CD4-positive, alpha-beta T cell treated with Interleukin-6 at 100 ng/mL for 8 hours (primary cell): ENCODE results near the gene KIAA1614.
"Not testable (repeated sequence)": the region's sequence is repeated elsewhere in the genome, so short reads cannot be mapped to it uniquely, and the experiment has no call there.

Experiments used
- DNase-seq: peaks from one replicate; pipeline ENCODE4 v3.0.0-alpha.2; 2020; ENCODE audit warnings: mixed read lengths, low spot score

KIAA1614 gene

GRCh38 chr1:180966312-180966711 lies 53.6 kb downstream of the KIAA1614 start:
- DNase-seq, result no peak

GRCh38 chr1:180966744-180967536 lies 54.2 kb downstream of the KIAA1614 start:
- DNase-seq, result no peak

- no peak for DNase-seq
These were observed 54.9 kb downstream of the KIAA1614 start for GRCh38 chr1:180967558-180967957.

GRCh38 chr1:180968834-180969233 lies 56.1 kb downstream of the KIAA1614 start:
- DNase-seq, result not testable (repeated sequence)

GRCh38 chr1:180969434-180969833 lies 56.7 kb downstream of the KIAA1614 start:
- no peak for DNase-seq

GRCh38 chr1:180970333-180971079 lies 57.8 kb downstream of the KIAA1614 start:
- DNase-seq, result no peak

GRCh38 chr1:180971273-180971997 lies 58.7 kb downstream of the KIAA1614 start:
- no peak for DNase-seq

GRCh38 chr1:180973369-180973768 lies 60.7 kb downstream of the KIAA1614 start:
- DNase-seq, result no peak

GRCh38 chr1:180974236-180974635 lies 61.5 kb downstream of the KIAA1614 start:
- DNase-seq, result no peak

GRCh38 chr1:180975551-180975950 lies 62.9 kb downstream of the KIAA1614 start:
- no peak for DNase-seq

GRCh38 chr1:180976191-180976590 lies 63.5 kb downstream of the KIAA1614 start:
- no peak for DNase-seq

GRCh38 chr1:180976732-180977357 lies 64.1 kb downstream of the KIAA1614 start:
- no peak for DNase-seq

GRCh38 chr1:180981596-180982387 lies 69.1 kb downstream of the KIAA1614 start:
- DNase-seq, result peak; percentile 39

- no peak for DNase-seq
These were observed 69.7 kb downstream of the KIAA1614 start for GRCh38 chr1:180982422-180982821.

GRCh38 chr1:180988253-180988752 lies 75.6 kb downstream of the KIAA1614 start:
- no peak for DNase-seq

- DNase-seq, result no peak
These were observed 81.6 kb downstream of the KIAA1614 start for GRCh38 chr1:180994262-180994661.

- no peak for DNase-seq
These were observed 85.3 kb downstream of the KIAA1614 start for GRCh38 chr1:180997843-180998504.
